Gastrocnemius medialis (tissue), 4 donors: ENCODE results near the gene NACC1.

Source experiments
- CTCF ChIP-seq, 5 experiments: fragments of 450-650 bp in 3 of 5; fragments of 200-600 bp in 2 of 5; sonication (generic) in 2 of 5; IDR thresholded peaks in 4 of 5; conservative IDR thresholded peaks in 1 of 5; 1 replicate in 4 of 5; 2 replicates in 1 of 5; pipeline ENCODE4 v1.5.1; 2016 to 2019; ENCODE audit warnings: antibody characterized with exemption in 5 of 5, mild to moderate bottlenecking in 3 of 5, moderate library complexity in 3 of 5
- POLR2A ChIP-seq, 2 donors: fragments of 450-650 bp; IDR thresholded peaks; one replicate each; pipeline ENCODE4 v1.6.1; 2017; ENCODE audit warnings: antibody characterized with exemption in 2 of 2, mild to moderate bottlenecking in 2 of 2, moderate library complexity in 2 of 2

GRCh38 chr19:13130886-13131490 lies 12.9 kb downstream of the NACC1 start:
- TF ChIP-seq CTCF (IDR thresholded peaks at IDR 0.05 in 4 of 5, conservative IDR thresholded peaks at IDR 0.05 in 1 of 5) (no peak), POLR2A (IDR thresholded peaks at IDR 0.05) (no peak)
